ENCODE results near the gene TICRR.

TICRR gene

GRCh38 chr15:89625716-89626115 is 50.4 kb downstream of the TICRR start:
- ChIA-PET CTCF (interaction anchor here (1.0 kb wide), 2 partner anchors 22 to 37 kb away, joined by 3 to 4 read pairs; no protein-coding TSS in a partner anchor), POLR2A (no interaction called here)

GRCh38 chr15:89627256-89627970 is 52.1 kb downstream of the TICRR start:
- no peak for TF ChIP-seq CTCF (IDR thresholded peaks at IDR 0.05; ENCODE audit: control extremely low read depth, extremely low read depth, low read depth, missing control alignments)
- ChIA-PET CTCF (interaction anchor here (1.2 to 2.8 kb wide), 2 partner anchors 11 to 19 kb away, joined by 4 to 13 read pairs; no protein-coding TSS in a partner anchor), POLR2A (no interaction called here)
- DNase-seq (ENCODE audit: extremely low spot score): peak; percentile 11

More at GRCh38 chr15:89625716-89626115, 50.4 kb downstream of the TICRR start:
- DNase-seq (ENCODE audit: extremely low spot score): no peak
- no peak for TF ChIP-seq CTCF (IDR thresholded peaks at IDR 0.05; ENCODE audit: control extremely low read depth, extremely low read depth, low read depth, missing control alignments)

- ChIA-PET CTCF (interaction anchor here (1.2 to 2.8 kb wide), 4 partner anchors 8 to 18 kb away, joined by 3 to 13 read pairs (median 4); no protein-coding TSS in a partner anchor), POLR2A (no interaction called here)
- no peak for TF ChIP-seq CTCF (IDR thresholded peaks at IDR 0.05; ENCODE audit: control extremely low read depth, extremely low read depth, low read depth, missing control alignments)
- peak; percentile 14 for DNase-seq (ENCODE audit: extremely low spot score)
These were observed 53.0 kb downstream of the TICRR start for GRCh38 chr15:89628301-89628700.

GRCh38 chr15:89628806-89629715 is 53.8 kb downstream of the TICRR start:
- DNase-seq (ENCODE audit: extremely low spot score): peak; percentile 11
- POLR2A ChIA-PET: no interaction called here
- CTCF ChIA-PET: interaction anchor here (1.2 to 2.8 kb wide), 4 partner anchors 9 to 19 kb away, joined by 3 to 13 read pairs (median 4); no protein-coding TSS in a partner anchor
- no peak for TF ChIP-seq CTCF (IDR thresholded peaks at IDR 0.05; ENCODE audit: control extremely low read depth, extremely low read depth, low read depth, missing control alignments)

- TF ChIP-seq CTCF (IDR thresholded peaks at IDR 0.05; ENCODE audit: control extremely low read depth, extremely low read depth, low read depth, missing control alignments): no peak
These were observed 54.6 kb downstream of the TICRR start for GRCh38 chr15:89629829-89630228.

GRCh38 chr15:89630260-89630659 is 55.0 kb downstream of the TICRR start:
- POLR2A ChIA-PET: no interaction called here
- DNase-seq (ENCODE audit: extremely low spot score): peak; percentile 15
- TF ChIP-seq CTCF (IDR thresholded peaks at IDR 0.05; ENCODE audit: control extremely low read depth, extremely low read depth, low read depth, missing control alignments): no peak
- CTCF ChIA-PET: no interaction called here

More at GRCh38 chr15:89629829-89630228, 54.6 kb downstream of the TICRR start:
- DNase-seq (ENCODE audit: extremely low spot score): peak; percentile 13
- ChIA-PET POLR2A (no interaction called here), CTCF (interaction anchor here (2.8 kb wide), 1 partner anchor 17 kb away, joined by 13 read pairs; no protein-coding TSS in a partner anchor)

Data from GM10248 (cell line).